NCI-H2107 (cell line): Measurements from ENCODE around the gene DCBLD1.

Experiments
- DNase-seq: peaks from one replicate; lab custom pipeline; 2025; lab: John Stamatoyannopoulos, UW

The DCBLD1 gene

GRCh38 chr6:117472667-117473066 lies 9.8 kb upstream of the DCBLD1 start:
- DNase-seq, result no peak

- DNase-seq, result no peak
Measured at GRCh38 chr6:117473401-117473800, 9.1 kb upstream of the DCBLD1 start.

- DNase-seq, result no peak
Measured at GRCh38 chr6:117477988-117478852, 4.3 kb upstream of the DCBLD1 start.

- DNase-seq, result no peak
Measured at GRCh38 chr6:117478853-117479231, 3.6 kb upstream of the DCBLD1 start.

GRCh38 chr6:117480651-117481050 lies 1.8 kb upstream of the DCBLD1 start:
- DNase-seq, result no peak

- DNase-seq, result no peak
Measured at GRCh38 chr6:117481278-117481925, 1.1 kb upstream of the DCBLD1 start.

- no peak for DNase-seq
Measured at GRCh38 chr6:117481926-117482239, 591 bp upstream of the DCBLD1 start.

- no peak for DNase-seq
Measured at GRCh38 chr6:117483004-117483644, 650 bp downstream of the DCBLD1 start.

- no peak for DNase-seq
Measured at GRCh38 chr6:117483645-117484016, 1.2 kb downstream of the DCBLD1 start.

GRCh38 chr6:117484052-117484646 lies 1.7 kb downstream of the DCBLD1 start:
- DNase-seq, result no peak

GRCh38 chr6:117485433-117485832 lies 3.0 kb downstream of the DCBLD1 start:
- DNase-seq, result no peak

- no peak for DNase-seq
Measured at GRCh38 chr6:117487821-117488220, 5.3 kb downstream of the DCBLD1 start.

GRCh38 chr6:117489003-117489402 lies 6.5 kb downstream of the DCBLD1 start:
- DNase-seq, result no peak

- DNase-seq, result no peak
Measured at GRCh38 chr6:117491916-117492315, 9.4 kb downstream of the DCBLD1 start.

- no peak for DNase-seq
Measured at GRCh38 chr6:117493470-117493869, 11.0 kb downstream of the DCBLD1 start.

- no peak for DNase-seq
Measured at GRCh38 chr6:117494283-117494682, 11.8 kb downstream of the DCBLD1 start.

GRCh38 chr6:117494694-117495318 lies 12.3 kb downstream of the DCBLD1 start:
- no peak for DNase-seq

- no peak for DNase-seq
Measured at GRCh38 chr6:117495425-117495824, 13.0 kb downstream of the DCBLD1 start.

- DNase-seq, result no peak
Measured at GRCh38 chr6:117495869-117496268, 13.4 kb downstream of the DCBLD1 start.

GRCh38 chr6:117496383-117496990 lies 14.0 kb downstream of the DCBLD1 start:
- no peak for DNase-seq

- DNase-seq, result no peak
Measured at GRCh38 chr6:117497237-117497636, 14.8 kb downstream of the DCBLD1 start.

- no peak for DNase-seq
Measured at GRCh38 chr6:117498159-117498558, 15.7 kb downstream of the DCBLD1 start.
